NOMO-1 (cell line): ENCODE results near the gene FBXO42.

Experiments used
- DNase-seq, 2 experiments: peaks; one replicate each; lab custom pipeline; 2025; ENCODE audit not compliant: unreplicated experiment in 2 of 2; lab: John Stamatoyannopoulos, UW

Gene FBXO42

GRCh38 chr1:16326833-16327404 is 25.4 kb downstream of the FBXO42 start:
- no peak for DNase-seq

- DNase-seq = no peak
Observed at GRCh38 chr1:16324456-16324890, 27.8 kb downstream of the FBXO42 start.

GRCh38 chr1:16321176-16321867 is 31.0 kb downstream of the FBXO42 start:
- no peak for DNase-seq

- DNase-seq = no peak
Observed at GRCh38 chr1:16318555-16318954, 33.7 kb downstream of the FBXO42 start.

- no peak for DNase-seq
Observed at GRCh38 chr1:16315437-16315836, 36.8 kb downstream of the FBXO42 start.

- no peak for DNase-seq
Observed at GRCh38 chr1:16307222-16307621, 45.1 kb downstream of the FBXO42 start.

- no peak for DNase-seq
Observed at GRCh38 chr1:16302709-16303627, 49.3 kb downstream of the FBXO42 start.

GRCh38 chr1:16300436-16300835 is 51.8 kb downstream of the FBXO42 start:
- no peak for DNase-seq

- no peak for DNase-seq
Observed at GRCh38 chr1:16298653-16299052, 53.6 kb downstream of the FBXO42 start.

- DNase-seq = peak; percentile 9 to 49
Observed at GRCh38 chr1:16296643-16297042, 55.6 kb downstream of the FBXO42 start.

- DNase-seq = no peak
Observed at GRCh38 chr1:16294219-16295212, 57.8 kb downstream of the FBXO42 start.

GRCh38 chr1:16293538-16293937 is 58.7 kb downstream of the FBXO42 start:
- DNase-seq = peak; percentile 51 to 80

GRCh38 chr1:16292739-16293138 is 59.5 kb downstream of the FBXO42 start:
- DNase-seq = no peak

GRCh38 chr1:16289959-16290358 is 62.3 kb downstream of the FBXO42 start:
- no peak for DNase-seq

- DNase-seq = no peak
Observed at GRCh38 chr1:16286122-16286521, 66.2 kb downstream of the FBXO42 start.

GRCh38 chr1:16281765-16282164 is 70.5 kb downstream of the FBXO42 start:
- no peak for DNase-seq

- DNase-seq = no peak
Observed at GRCh38 chr1:16279186-16279585, 73.1 kb downstream of the FBXO42 start.

- no peak for DNase-seq
Observed at GRCh38 chr1:16276302-16277030, 75.8 kb downstream of the FBXO42 start.

- no peak for DNase-seq
Observed at GRCh38 chr1:16275591-16275990, 76.7 kb downstream of the FBXO42 start.
